Bronchial epithelial cell (primary cell): Measurements from ENCODE around the gene MRPL54. TPM values are rescaled to one million over a fixed set of nuclear protein-coding genes. Genes with fewer than 3 reads are reported as not detected.
A peak's percentile ranks its signal among the peaks of the same experiment; 100 is the strongest.

Experiments used
- DNase-seq: peaks from one replicate; pipeline ENCODE4 v3.0.0-alpha.2; 2010; ENCODE audit warnings: low read depth
- FAIRE-seq: peaks from 2 replicates; lab custom pipeline; 2011; peaks lifted over from hg19 to GRCh38; lab: Jason Lieb, UNC
- H3K27me3 ChIP-seq: 2 replicates; pipeline ENCODE4 v1.5.1; 2011; ENCODE audit warnings: low read length; ENCODE audit not compliant: control insufficient read depth, insufficient read depth
- H3K36me3 ChIP-seq: 2 replicates; pipeline ENCODE4 v1.5.1; 2011; ENCODE audit warnings: low read length; ENCODE audit not compliant: control insufficient read depth, insufficient read depth
- H3K4me3 ChIP-seq: 2 replicates; pipeline ENCODE4 v1.5.1; 2011; ENCODE audit warnings: mild to moderate bottlenecking, low read depth, low read length, control low read depth
- CTCF ChIP-seq: IDR thresholded peaks from 2 replicates; pipeline ENCODE4 v1.5.1; 2011; ENCODE audit warnings: mild to moderate bottlenecking, moderate library complexity, low read length, control low read depth, inconsistent platforms; ENCODE audit not compliant: insufficient read depth, severe bottlenecking
- total RNA-seq: library from RNA; depleted of rRNA; stranded (reverse); fragments of >200 nt; gene quantifications from 2 replicates; pipeline ENCODE4 v1.2.1, GENCODE V29; 2014

MRPL54 gene
- total RNA-seq, 1 donor from 2014 or later, result 84.8 TPM

DNA sequence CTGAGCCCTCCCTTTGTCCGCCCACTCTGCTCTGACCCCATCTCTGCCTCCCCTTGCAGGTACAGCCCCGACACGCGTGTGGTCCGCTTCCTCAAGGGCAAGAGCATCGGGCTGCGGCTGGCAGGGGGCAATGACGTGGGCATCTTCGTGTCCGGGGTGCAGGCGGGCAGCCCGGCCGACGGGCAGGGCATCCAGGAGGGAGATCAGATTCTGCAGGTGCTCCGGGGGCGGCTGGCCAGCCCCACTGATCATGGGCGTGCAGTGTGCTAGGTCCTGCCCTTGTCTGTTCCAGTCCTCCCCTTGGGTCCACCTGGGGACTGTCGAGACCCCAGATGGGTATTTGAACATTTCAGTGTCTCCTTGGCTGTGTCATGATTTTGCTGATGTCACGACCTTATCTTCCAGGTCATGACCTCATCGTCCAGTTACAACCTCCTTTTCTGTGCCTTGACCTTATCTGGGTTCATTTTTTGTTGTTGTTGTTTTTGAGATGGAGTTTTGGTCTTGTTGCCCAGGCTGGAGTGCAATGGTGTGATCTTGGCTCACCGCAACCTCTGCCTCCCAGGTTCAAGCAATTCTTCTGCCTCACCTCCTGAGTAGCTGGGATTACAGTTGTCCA lies 26.3 kb upstream of the MRPL54 start:
- H3K4me3 ChIP-seq, result no peak overlapping the region
- FAIRE-seq (no peak), DNase-seq (no peak)

GRCh38 chr19:3737487-3738205 lies 24.8 kb upstream of the MRPL54 start:
- DNase-seq, result no peak
- TF ChIP-seq CTCF, result no peak
- peak; percentile 18 for FAIRE-seq
- Histone ChIP-seq H3K27me3 (no peaks in the 10 kb centered on the region), H3K4me3 (no peak overlapping the region), H3K36me3 (no peaks in the 10 kb centered on the region)

More for the DNA sequence above, 26.3 kb upstream of the MRPL54 start:
- TF ChIP-seq CTCF, result no peak
- Histone ChIP-seq H3K27me3 (no peaks in the 10 kb centered on the region), H3K36me3 (no peaks in the 10 kb centered on the region)

DNA sequence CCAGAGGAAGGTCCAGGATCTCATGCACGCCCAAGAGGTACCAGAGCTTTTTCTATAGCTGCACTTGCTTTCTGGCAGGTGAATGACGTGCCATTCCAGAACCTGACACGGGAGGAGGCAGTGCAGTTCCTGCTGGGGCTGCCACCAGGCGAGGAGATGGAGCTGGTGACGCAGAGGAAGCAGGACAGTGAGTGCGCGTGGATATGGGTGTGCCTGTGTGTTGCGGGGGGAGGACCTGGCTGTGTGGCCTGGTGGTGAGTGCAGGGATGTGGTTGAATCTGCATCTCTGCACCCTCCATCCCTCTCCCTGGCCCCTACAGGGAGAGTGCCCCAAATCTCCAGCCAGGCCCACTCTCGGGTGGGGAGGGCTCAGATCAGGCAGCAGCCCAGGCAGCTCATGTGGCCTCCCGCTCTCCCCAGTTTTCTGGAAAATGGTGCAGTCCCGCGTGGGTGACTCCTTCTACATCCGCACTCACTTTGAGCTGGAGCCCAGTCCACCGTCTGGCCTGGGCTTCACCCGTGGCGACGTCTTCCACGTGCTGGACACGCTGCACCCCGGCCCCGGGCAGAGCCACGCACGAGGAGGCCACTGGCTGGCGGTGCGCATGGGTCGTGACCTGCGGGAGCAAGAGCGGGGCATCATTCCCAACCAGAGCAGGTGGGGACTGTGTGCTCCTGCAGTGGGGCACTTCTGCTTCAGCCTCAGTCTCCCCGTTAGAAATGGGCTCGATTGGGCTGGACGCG lies 23.8 kb upstream of the MRPL54 start:
- H3K36me3 ChIP-seq, result no peaks in the 10 kb centered on the region
- no peaks in the 10 kb centered on the region for H3K27me3 ChIP-seq
- FAIRE-seq (no peak), DNase-seq (no peak)
- TF ChIP-seq CTCF, result no peak
- H3K4me3 ChIP-seq, result no peak overlapping the region

DNA sequence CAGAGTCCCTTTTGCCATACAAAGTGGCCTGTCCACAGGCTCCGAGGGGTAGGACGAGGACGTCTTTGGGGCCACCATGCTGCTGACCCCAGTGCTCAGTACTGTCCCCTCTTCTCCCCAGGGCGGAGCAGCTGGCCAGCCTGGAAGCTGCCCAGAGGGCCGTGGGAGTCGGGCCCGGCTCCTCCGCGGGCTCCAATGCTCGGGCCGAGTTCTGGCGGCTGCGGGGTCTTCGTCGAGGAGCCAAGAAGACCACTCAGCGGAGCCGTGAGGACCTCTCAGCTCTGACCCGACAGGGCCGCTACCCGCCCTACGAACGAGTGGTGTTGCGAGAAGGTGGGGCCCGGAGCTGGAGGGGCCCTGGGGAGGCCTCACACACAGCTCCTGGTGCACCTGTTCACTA lies 22.1 kb upstream of the MRPL54 start:
- no peak for TF ChIP-seq CTCF
- Histone ChIP-seq H3K4me3 (no peak overlapping the region), H3K36me3 (no peaks in the 10 kb centered on the region), H3K27me3 (no peaks in the 10 kb centered on the region)
- FAIRE-seq (no peak), DNase-seq (no peak)

- peak; percentile 50 for FAIRE-seq
- no peak for DNase-seq
- H3K4me3 ChIP-seq, result no peak overlapping the region
- no peaks in the 10 kb centered on the region for H3K36me3 ChIP-seq
- TF ChIP-seq CTCF, result no peak
- H3K27me3 ChIP-seq, result no peaks in the 10 kb centered on the region
These were observed 19.0 kb upstream of the MRPL54 start for GRCh38 chr19:3743486-3743885.
